Caco-2 (cell line): Measurements from ENCODE around the gene BICD2. TPM values are rescaled to one million over a fixed set of nuclear protein-coding genes. Genes with fewer than 3 reads are reported as not detected.

ENCODE experiments used
- BruUV-seq: library from RNA; stranded (reverse); fragments of 400-500 nt; replicated peaks from 2 replicates; lab custom pipeline; 2021; lab: Mats Ljungman, UMichigan
- CTCF ChIA-PET: fragments of 300-600 bp; sonication (Branson Sonifier 250); formaldehyde crosslinking; loops from one replicate; lab custom pipeline; 2022; ENCODE audit warnings: antibody characterized with exemption; lab: Charles Lee
- POLR2A ChIA-PET: fragments of 300-600 bp; sonication (Branson Sonifier 250); formaldehyde crosslinking; loops from one replicate; lab custom pipeline; 2022; ENCODE audit warnings: antibody characterized with exemption; lab: Charles Lee
- DNase-seq, 2 experiments: peaks; one replicate each; pipeline versions ENCODE4 v3.0.0 to v3.0.0-alpha.2; 2020 to 2022
- H3K27me3 ChIP-seq: replicated peaks from 2 replicates; pipeline ENCODE4 v1.6.0; 2011; ENCODE audit warnings: low read length; ENCODE audit not compliant: control insufficient read depth, insufficient read depth
- H3K36me3 ChIP-seq: 2 replicates; pipeline ENCODE4 v1.5.1; 2011; ENCODE audit warnings: low read length; ENCODE audit not compliant: control insufficient read depth, insufficient read depth
- H3K4me1 ChIP-seq: fragments of 250-450 bp; sonication (Bioruptor Pico); 2 replicates; pipeline ENCODE4 v1.5.1; 2020; ENCODE audit warnings: mild to moderate bottlenecking
- H3K4me3 ChIP-seq: 2 replicates; pipeline ENCODE4 v1.5.1; 2011; ENCODE audit warnings: low read depth, mild to moderate bottlenecking, control low read depth, low read length
- H3K9me3 ChIP-seq: fragments of 250-450 bp; sonication (Bioruptor Pico); 2 replicates; pipeline ENCODE4 v1.5.1; 2020; ENCODE audit warnings: mild to moderate bottlenecking, moderate library complexity
- H3K27ac Mint-ChIP-seq: one replicate; pipeline ENCODE4 v1.8.0; 2022; ENCODE audit warnings: mixed read lengths; ENCODE audit not compliant: unreplicated experiment
- H3K27me3 Mint-ChIP-seq: one replicate; pipeline ENCODE4 v1.8.0; 2022; ENCODE audit warnings: mixed read lengths; ENCODE audit not compliant: insufficient read depth, unreplicated experiment
- H3K36me3 Mint-ChIP-seq: one replicate; pipeline ENCODE4 v1.8.0; 2022; ENCODE audit warnings: mild to moderate bottlenecking, mixed read lengths; ENCODE audit not compliant: insufficient read depth, unreplicated experiment
- H3K4me1 Mint-ChIP-seq: one replicate; pipeline ENCODE4 v1.8.0; 2022; ENCODE audit warnings: low read depth, mixed read lengths; ENCODE audit not compliant: unreplicated experiment
- H3K4me3 Mint-ChIP-seq: one replicate; pipeline ENCODE4 v1.8.0; 2022; ENCODE audit warnings: mild to moderate bottlenecking, moderate library complexity, mixed read lengths; ENCODE audit not compliant: unreplicated experiment
- H3K9me3 Mint-ChIP-seq: one replicate; pipeline ENCODE4 v1.8.0; 2022; ENCODE audit warnings: mixed read lengths; ENCODE audit not compliant: unreplicated experiment
- intact Hi-C: fragments of 100-400 bp; cut with micrococcal nuclease; formaldehyde crosslinking; loops from one replicate; pipeline ENCODE4 v1.10.0; 2022; ENCODE audit not compliant: unreplicated experiment
- total RNA-seq: library from RNA; stranded (reverse); gene quantifications from 2 replicates; pipeline ENCODE4 v1.2.3, GENCODE V29; 2022
- TF ChIP-seq, protein P1 (sequence below), 2 experiments: fragments of 200-600 bp in 1 of 2; IDR thresholded peaks; 1 replicate in 1 of 2; 2 replicates in 1 of 2; pipeline versions ENCODE4 v1.5.1 to v1.8.0; 2011 to 2022; ENCODE audit warnings: antibody characterized with exemption in 1 of 2, control low read depth in 1 of 2, inconsistent platforms in 1 of 2, low read depth in 1 of 2, low read length in 1 of 2, mild to moderate bottlenecking in 1 of 2, moderate library complexity in 1 of 2; ENCODE audit not compliant: insufficient read depth in 1 of 2, severe bottlenecking in 1 of 2, unreplicated experiment in 1 of 2

The BICD2 gene
- total RNA-seq, 1 experiment from 2014 or later = 13.7 TPM

DNA sequence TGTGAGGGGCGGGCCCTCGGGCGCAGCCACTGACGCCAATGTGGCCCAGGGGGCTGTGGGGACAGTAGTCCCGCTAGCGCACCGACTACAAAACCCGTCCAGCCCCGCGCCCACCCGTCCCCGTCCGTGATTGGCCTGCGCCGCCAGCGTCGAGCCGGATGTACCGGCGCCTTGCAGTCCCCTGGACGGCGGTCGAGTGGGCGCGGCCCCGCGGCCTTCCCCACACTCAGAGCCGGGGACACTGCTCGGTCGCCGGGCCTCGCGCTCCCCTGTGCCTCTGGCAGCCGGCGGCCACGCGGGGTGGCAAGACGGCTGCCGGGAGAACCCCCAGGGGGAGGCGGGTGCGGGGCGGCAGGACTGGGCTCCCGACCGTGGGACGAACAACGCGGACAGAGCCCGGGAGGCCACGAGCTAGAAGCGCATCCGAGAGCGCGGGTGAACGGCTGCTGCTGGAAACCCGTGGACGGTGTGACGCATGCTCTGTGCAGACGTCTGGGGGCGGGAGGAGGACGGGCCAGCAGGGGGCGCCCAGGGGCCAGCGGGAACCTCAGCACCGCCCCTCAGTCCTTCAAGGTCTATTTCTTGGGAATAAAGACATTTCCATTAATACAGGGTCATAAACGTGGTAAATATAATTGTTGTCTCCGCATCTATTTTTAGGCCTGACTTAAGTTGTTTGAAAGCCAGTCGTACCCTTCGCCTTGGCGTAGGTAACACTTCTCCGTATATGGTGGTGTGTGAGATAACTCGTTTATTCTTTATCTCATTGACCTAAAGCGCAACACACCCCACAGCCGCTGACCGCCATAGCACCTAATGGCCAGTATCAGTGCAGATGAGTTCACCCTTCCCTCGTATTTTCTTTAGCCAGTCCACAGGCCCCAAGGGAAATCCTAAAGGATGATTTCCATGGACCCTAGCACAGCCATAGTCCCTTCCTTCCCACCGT lies 629 bp upstream of the BICD2 start:
- peaks cover 9% of the 10 kb centered on the region for H3K4me1 ChIP-seq
- Mint-ChIP-seq H3K9me3 (no peaks in the 10 kb centered on the region), H3K27me3 (no peaks in the 10 kb centered on the region), H3K4me1 (peaks cover 7% of the 10 kb centered on the region), H3K4me3 (peak overlapping the region; percentile 99), H3K27ac (peak overlapping the region; percentile 90), H3K36me3 (no peaks in the 10 kb centered on the region)
- H3K9me3 ChIP-seq = no peaks in the 10 kb centered on the region
- H3K27me3 ChIP-seq = no peaks in the 10 kb centered on the region
- H3K36me3 ChIP-seq = no peaks in the 10 kb centered on the region
- intact Hi-C loops = loop anchor here (1.0 kb wide), 1 partner anchor 25 kb away; no protein-coding TSS in a partner anchor
- DNase-seq = peak; percentile 95 to 96
- peak overlapping the region; percentile 84 for H3K4me3 ChIP-seq
- ChIA-PET POLR2A (no interaction called here), CTCF (interaction anchor here (0.6 to 1.1 kb wide), 3 partner anchors 34 to 650 kb away, joined by 3 to 5 read pairs (median 4); partner anchors contain the start of gene SPTLC1)
- TF ChIP-seq, protein P1, sequence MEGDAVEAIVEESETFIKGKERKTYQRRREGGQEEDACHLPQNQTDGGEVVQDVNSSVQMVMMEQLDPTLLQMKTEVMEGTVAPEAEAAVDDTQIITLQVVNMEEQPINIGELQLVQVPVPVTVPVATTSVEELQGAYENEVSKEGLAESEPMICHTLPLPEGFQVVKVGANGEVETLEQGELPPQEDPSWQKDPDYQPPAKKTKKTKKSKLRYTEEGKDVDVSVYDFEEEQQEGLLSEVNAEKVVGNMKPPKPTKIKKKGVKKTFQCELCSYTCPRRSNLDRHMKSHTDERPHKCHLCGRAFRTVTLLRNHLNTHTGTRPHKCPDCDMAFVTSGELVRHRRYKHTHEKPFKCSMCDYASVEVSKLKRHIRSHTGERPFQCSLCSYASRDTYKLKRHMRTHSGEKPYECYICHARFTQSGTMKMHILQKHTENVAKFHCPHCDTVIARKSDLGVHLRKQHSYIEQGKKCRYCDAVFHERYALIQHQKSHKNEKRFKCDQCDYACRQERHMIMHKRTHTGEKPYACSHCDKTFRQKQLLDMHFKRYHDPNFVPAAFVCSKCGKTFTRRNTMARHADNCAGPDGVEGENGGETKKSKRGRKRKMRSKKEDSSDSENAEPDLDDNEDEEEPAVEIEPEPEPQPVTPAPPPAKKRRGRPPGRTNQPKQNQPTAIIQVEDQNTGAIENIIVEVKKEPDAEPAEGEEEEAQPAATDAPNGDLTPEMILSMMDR (IDR thresholded peaks at IDR 0.05; ENCODE audit: insufficient read depth in 1 of 2, low read depth in 1 of 2, low read length in 1 of 2, severe bottlenecking in 1 of 2, unreplicated experiment in 1 of 2) = peak; percentile 65 to 82
- TSS peak; percentile 76 for BruUV-seq

DNA sequence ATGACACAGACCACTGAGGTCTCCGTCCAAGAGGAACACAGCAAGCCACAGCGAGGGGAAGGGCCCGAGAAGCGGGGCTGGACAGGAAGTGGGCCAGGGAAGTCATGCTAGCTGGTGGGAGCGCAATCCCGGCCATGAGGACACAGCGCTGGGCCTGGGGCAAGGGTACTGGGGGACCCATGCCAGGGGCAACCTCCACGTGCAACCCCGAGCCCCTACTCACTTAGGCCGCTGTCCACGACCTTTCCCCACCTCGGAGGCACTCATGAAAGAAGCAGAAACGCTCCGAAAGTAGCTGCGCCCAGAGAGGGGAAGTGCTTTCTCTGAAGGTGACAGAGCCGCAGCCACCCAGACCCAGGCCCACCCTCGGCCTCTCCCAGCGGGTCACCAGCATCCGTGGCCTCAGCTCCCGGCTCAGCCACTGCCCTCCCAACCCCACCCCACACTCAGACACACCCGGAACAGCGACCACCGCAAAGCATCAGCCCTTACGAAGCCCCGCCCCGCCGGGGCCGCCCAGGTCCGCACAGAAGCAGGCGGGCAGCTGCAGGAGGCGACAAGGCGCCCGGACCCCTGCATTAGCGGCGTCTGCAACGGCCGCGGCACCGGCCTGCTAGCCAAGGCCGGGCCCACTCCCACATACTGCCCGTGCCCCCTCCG lies 782 bp downstream of the BICD2 start:
- Mint-ChIP-seq H3K27ac (no peak overlapping the region), H3K4me1 (peaks cover 7% of the 10 kb centered on the region), H3K36me3 (no peaks in the 10 kb centered on the region), H3K4me3 (peak overlapping the region; percentile 99), H3K9me3 (no peaks in the 10 kb centered on the region), H3K27me3 (no peaks in the 10 kb centered on the region)
- Histone ChIP-seq H3K27me3 (no peaks in the 10 kb centered on the region), H3K4me1 (no peaks in the 10 kb centered on the region), H3K9me3 (no peaks in the 10 kb centered on the region), H3K36me3 (no peaks in the 10 kb centered on the region), H3K4me3 (peak overlapping the region; percentile 90)
- no peak for DNase-seq
- intact Hi-C loops = no loop called here
- ChIA-PET POLR2A (no interaction called here), CTCF (interaction anchor here (1.1 kb wide), 1 partner anchor 649 kb away, joined by 4 read pairs; the partner anchor contains the start of gene SPTLC1)
- TF ChIP-seq, protein P1 (IDR thresholded peaks at IDR 0.05; ENCODE audit: insufficient read depth in 1 of 2, low read depth in 1 of 2, low read length in 1 of 2, severe bottlenecking in 1 of 2, unreplicated experiment in 1 of 2) = no peak
- no TSS peak for BruUV-seq
